GM12878 (cell line): ENCODE measurements around the gene USP25. TPM values are rescaled to one million over a fixed set of nuclear protein-coding genes. Genes with fewer than 3 reads are reported as not detected.

Experiments
- ATF3 ChIP-seq: IDR thresholded peaks from 2 replicates; pipeline ENCODE4 v1.6.1; 2011; ENCODE audit warnings: low read depth, mild to moderate bottlenecking, low read length, moderate library complexity, borderline replicate concordance; ENCODE audit errors: extremely low read depth
- CBFB ChIP-seq: IDR thresholded peaks from 2 replicates; pipeline ENCODE4 v1.6.1; 2016; ENCODE audit warnings: antibody characterized with exemption, low read depth
- E2F4 ChIP-seq: IDR thresholded peaks from 2 replicates; pipeline ENCODE4 v1.6.1; 2012; ENCODE audit warnings: low read depth, low read length, improper control_type of control experiment
- E2F8 ChIP-seq: fragments of 450-650 bp; IDR thresholded peaks from 2 replicates; pipeline ENCODE4 v1.6.1; 2018; ENCODE audit warnings: mild to moderate bottlenecking, low read depth, moderate library complexity; ENCODE audit not compliant: partially characterized antibody
- MEF2A ChIP-seq: IDR thresholded peaks from 2 replicates; pipeline ENCODE4 v1.6.1; 2011; ENCODE audit warnings: low read depth, mild to moderate bottlenecking, low read length, moderate library complexity; ENCODE audit not compliant: insufficient read depth
- MTA3 ChIP-seq: IDR thresholded peaks from 2 replicates; pipeline ENCODE4 v1.6.1; 2012; ENCODE audit warnings: low read length, inconsistent platforms, borderline replicate concordance
- NRF1 ChIP-seq: conservative IDR thresholded peaks from 2 replicates; pipeline ENCODE4 v1.6.1; 2011; ENCODE audit warnings: mild to moderate bottlenecking, low read depth, low read length, improper control_type of control experiment
- POU2F2 ChIP-seq: IDR thresholded peaks from 3 replicates; pipeline ENCODE4 v1.6.1; 2011; ENCODE audit warnings: low read depth, mild to moderate bottlenecking, low read length, borderline replicate concordance
- REST ChIP-seq: IDR thresholded peaks from 2 replicates; pipeline ENCODE4 v1.6.1; 2012; ENCODE audit warnings: mild to moderate bottlenecking, low read depth, low read length
- YY1 ChIP-seq: IDR thresholded peaks from 2 replicates; pipeline ENCODE4 v1.6.1; 2011; ENCODE audit warnings: low read depth, mild to moderate bottlenecking, low read length
- ZNF24 ChIP-seq: fragments of 450-650 bp; IDR thresholded peaks from 2 replicates; pipeline ENCODE4 v1.6.1; 2017; ENCODE audit warnings: antibody characterized with exemption, mild to moderate bottlenecking
- ZNF592 ChIP-seq: fragments of 450-650 bp; IDR thresholded peaks from 2 replicates; pipeline ENCODE4 v1.6.1; 2017; ENCODE audit warnings: mild to moderate bottlenecking, moderate library complexity
- polyA plus RNA-seq, 11 experiments: library from polyadenylated mRNA; depleted of rRNA in 4 of 11; unstranded in 6 of 11; stranded (reverse) in 5 of 11; fragments of >200 nt; fragmentation: Nextera tagmentation in 4 of 11; fragmentation: Illumina TruSeq in 1 of 11; extraction: Ambion mirVana in 4 of 11; extraction: Trizol in 1 of 11; gene quantifications; 1 replicate in 1 of 11; 2 replicates in 10 of 11; pipeline versions ENCODE4 v1.2.1 to v1.2.3, GENCODE V29; 2011 to 2016; ENCODE audit warnings: inconsistent platforms in 2 of 11, missing spikeins in 2 of 11, low read depth in 1 of 11
- total RNA-seq, 4 experiments: library from RNA; depleted of rRNA in 3 of 4; stranded (reverse); fragments of >200 nt in 3 of 4; fragmentation: Illumina TruSeq in 1 of 4; extraction: Trizol in 1 of 4; gene quantifications; 2 replicates each; pipeline versions ENCODE4 v1.2.1 to v1.2.3, GENCODE V29; 2013 to 2021
- TF ChIP-seq, protein P1 (sequence below): fragments of 450-650 bp; IDR thresholded peaks from 2 replicates; pipeline ENCODE4 v1.6.1; 2016; ENCODE audit warnings: mild to moderate bottlenecking

USP25 gene
- total and polyA plus RNA-seq, 10 of the 15 experiments (the other 5 are each of a cell fraction or from before 2014, with no cell fraction given), result 1.5 to 31.3 (median 23.4) TPM

GRCh38 chr21:15794277-15794912 is 64.6 kb downstream of the USP25 start (continued):
- TF ChIP-seq E2F8 (no peak), MTA3 (no peak), POU2F2 (no peak), YY1 (no peak), ATF3 (no peak), REST (no peak), ZNF592 (no peak), NRF1 (no peak), ZNF24 (no peak), CBFB (no peak), MEF2A (no peak), E2F4 (no peak)
- TF ChIP-seq, protein P1, sequence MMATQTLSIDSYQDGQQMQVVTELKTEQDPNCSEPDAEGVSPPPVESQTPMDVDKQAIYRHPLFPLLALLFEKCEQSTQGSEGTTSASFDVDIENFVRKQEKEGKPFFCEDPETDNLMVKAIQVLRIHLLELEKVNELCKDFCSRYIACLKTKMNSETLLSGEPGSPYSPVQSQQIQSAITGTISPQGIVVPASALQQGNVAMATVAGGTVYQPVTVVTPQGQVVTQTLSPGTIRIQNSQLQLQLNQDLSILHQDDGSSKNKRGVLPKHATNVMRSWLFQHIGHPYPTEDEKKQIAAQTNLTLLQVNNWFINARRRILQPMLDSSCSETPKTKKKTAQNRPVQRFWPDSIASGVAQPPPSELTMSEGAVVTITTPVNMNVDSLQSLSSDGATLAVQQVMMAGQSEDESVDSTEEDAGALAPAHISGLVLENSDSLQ, result no peak
